GM19328 (cell line): Measurements from ENCODE around the gene PABPC1L.
"Not testable (repeated sequence)": the region's sequence is repeated elsewhere in the genome, so short reads cannot be mapped to it uniquely, and the experiment has no call there.

ENCODE experiments used
- ATAC-seq: cut with Tn5 transposase; IDR thresholded peaks from one replicate; pipeline ENCODE4 v1.9.1; 2021; ENCODE audit warnings: mild to moderate bottlenecking, moderate library complexity; ENCODE audit not compliant: unreplicated experiment

The PABPC1L gene

DNA sequence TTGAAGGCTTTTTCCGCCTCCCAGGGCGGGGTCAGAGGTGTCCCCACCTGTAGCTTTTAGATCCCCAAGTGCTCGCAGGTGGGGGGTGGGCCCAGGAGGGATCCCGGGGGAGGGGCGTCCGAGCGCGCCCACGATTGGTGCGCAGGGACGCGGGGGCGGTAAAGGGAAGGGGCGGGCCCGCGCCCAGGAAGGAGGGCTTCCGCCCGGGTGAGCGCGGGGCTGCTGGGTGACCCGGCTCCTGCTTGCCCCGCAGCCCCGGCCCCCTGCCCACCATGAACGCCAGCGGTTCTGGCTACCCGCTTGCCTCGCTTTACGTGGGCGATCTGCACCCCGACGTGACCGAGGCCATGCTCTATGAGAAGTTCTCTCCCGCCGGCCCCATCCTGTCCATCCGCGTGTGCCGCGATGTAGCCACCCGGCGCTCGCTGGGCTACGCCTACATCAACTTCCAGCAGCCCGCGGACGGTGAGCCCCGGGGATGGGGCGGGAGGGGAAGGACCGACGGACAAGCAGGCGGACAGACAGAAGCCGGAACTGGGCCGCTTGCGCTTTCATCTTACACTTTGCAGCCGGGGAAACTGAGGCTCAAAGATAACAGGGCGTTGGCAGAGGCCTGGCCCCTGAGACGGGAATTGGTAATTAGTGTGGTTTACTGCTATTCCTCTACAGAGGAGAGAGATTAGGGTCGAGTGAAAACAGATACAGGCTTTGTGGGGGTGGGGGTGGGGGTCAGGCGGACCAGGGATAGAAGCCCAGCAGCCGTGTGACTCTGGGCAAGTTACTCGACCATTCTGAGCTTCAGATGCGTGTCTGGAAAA is at the start of gene PABPC1L:
Gene PABPC1L (plus strand): TSS at position 189 of the 818 bp plus-strand sequence. CDS start 84 bp downstream, at position 273.
- peak; percentile 69 for ATAC-seq

DNA sequence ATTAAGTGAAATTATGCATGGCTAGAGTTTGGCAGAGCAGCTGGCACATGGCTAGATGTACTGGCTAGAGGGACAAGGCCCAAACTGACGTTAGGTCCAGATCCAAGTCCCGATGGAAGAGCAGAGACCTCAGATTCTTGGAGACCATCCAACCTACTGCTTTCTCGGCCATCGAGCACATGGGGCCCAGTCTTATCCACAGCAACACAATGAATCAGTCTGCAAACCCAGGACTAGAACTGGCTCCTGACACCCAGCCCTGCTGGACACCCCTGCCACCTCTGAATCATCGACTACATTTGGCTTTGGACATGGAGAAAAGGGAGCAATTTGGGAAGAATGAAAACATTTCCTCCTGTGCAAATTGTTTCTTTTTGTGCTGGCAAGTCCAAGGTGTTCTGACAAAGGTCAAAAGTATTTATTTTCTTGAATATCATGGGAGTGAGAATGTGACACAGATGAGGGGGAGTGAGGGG is 48.3 kb upstream of the PABPC1L start:
- no peak for ATAC-seq

DNA sequence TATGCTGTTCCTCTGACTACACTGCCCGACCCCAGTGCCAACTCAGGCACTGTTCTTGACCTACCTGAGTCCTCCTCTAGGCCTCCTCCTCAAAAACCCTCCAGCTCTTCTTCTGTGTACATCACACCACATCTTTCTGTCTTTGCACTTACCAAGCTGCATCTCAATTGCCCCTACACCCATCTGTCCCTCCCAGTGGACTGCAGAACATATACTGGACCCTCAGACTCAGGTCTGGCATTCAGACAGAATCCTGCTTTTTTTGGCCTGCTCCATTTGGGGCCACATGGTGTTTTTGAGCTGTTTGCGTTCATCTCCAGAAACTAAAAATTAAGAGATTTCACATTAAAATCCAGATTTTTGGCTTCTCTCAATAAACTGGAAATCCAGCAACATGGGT is 47.6 kb upstream of the PABPC1L start:
- ATAC-seq, result no peak

DNA sequence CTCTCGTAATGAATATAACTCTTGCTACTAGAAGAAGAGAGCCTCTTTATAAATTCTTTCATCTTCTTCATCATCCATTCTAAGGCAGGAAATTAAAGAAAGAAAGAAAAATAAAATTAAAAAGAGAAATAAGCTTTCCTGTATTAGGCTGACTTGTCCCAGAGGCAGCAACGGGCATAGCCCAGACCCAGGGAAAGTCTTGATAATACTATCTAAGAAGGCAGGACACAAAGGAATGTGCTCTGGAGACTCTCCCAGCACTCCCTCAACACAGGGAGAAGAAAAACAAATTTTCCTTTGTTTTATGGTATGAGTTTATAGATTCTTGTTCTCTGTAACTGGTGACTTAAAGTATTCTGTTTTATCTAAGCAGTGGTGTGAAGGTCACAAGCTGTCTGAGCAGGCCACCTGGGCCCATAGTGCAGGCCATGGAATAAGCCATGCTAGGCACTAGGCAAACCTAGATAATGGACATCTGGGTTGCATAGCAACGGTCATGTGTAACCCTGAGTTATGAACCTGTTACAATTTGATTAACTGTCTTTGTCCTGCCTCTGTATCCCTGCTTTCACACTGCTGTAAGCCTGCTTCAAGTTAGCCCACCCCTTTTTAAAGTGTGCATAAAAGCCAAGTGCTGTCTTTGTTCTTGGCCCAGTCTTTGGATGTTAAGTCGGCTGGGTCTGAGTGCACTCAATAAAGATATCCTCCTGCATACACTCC is 46.3 kb upstream of the PABPC1L start:
- ATAC-seq, result not testable (repeated sequence)

DNA sequence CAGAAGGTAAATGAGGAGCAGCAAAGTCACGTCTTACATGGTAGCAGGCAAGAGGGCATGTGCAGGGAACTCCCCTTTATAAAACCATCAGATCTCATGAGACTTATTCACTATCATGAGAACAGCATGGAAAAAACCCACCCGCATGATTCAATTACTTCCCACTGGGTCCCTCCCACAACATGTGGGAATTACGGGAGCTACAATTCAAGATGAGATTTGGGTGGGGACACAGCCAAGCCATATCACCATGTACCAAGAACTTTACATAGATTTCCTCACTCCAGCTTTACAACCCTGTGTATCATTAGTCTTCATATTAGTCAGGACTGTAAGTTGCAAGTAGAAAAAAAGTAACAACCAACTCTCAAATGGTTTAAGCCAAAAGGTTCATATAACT is 45.4 kb upstream of the PABPC1L start:
- ATAC-seq, result not testable (repeated sequence)

DNA sequence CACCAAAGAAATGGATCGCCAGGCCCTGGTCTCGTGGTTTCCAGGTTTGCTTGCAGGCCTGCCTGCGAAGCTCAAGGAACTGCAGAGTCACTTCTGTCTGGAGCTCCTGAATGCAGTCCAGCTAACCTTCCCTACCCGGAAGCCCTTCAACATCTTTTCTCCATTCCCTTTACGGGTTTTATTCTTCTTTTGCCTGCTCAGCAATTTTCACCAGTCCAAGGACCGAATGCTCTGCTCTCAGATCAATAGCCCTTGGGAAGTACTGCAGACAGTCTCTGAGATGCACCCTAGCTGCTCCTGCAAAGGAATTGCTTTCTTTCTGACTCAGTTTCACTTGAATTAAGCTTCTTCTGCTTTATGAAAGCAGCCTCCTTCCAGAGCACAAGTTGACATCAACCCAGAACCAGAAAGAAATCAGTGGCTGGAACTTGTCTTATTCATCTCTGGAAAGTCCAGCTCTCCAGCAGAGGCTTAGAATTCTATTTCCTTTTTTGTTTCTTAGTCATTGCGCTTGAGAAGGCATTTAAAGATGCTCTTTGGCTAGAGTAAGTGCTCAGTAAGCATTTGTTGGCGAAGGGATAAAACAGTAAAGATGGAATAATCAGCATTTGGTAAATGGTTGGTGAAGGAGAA is 43.0 kb upstream of the PABPC1L start:
- ATAC-seq, result no peak

DNA sequence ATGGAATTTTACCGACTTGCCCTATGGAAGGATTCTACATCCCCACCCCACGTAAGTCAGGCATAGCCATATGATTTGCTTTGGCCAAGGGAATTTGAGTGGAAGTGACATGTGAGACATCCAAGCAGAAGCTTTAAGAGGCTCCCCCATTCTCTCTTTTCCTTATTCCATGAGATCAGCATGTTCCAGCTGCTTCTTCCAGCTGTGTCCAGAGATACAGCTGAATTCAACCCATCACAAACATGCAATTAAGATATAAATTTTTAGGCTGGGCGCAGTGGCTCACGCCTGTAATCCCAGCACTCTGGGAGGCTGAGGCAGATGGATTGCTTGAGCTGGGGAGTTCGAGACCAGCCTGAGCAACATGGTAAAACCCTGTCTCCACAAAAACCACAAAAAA is 40.4 kb upstream of the PABPC1L start:
- ATAC-seq, result no peak

DNA sequence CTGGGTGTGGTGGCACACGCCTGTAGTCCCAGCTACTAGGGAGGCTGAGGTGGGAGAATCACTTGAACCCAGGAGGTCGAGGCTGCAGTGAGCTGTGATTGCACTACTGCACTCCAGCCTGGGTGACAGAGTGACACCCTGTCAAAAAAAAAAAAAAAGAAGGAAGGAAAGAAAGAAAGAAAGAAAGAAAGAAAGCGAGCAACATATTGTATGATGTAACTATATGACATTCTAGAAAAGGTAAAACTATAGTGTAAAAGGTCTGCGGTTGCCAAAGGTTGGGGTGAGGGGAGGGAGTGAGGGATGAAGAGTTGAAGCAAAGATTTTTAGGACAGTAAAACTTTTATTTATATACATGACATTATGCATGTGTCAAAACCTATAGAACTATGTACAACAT is 27.5 kb upstream of the PABPC1L start:
- ATAC-seq, result not testable (repeated sequence)

DNA sequence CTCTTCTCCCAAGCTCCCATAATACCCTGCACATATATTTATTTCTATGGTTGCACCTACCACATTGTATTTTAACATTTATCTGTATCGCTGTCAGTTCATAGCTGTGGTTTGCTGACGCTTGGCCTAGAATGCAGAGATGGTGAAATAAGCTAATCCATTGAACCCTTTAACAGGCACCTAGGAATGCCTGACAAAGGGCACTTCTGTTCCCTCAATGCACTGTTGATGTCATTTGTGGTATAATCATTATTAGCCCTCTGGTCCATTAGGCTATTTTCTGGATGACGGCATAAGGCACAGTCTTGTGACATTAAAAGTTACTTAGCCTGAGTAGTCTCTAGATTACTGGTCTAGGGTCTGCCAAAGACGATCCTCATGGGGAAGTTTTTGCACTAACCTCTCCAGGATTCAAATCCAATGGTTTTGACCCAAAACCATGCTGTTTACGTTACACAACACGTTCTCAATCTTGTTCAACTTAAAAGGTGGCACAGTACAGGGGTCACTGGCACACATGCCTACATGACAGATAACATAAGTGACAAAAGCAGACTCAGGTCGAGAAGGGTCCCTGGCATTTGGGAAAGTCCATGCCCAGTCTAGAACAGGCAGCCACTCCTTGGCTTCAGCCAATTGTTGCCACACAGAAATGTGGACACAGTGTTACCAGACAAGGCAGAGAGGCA is 26.5 kb upstream of the PABPC1L start:
- ATAC-seq, result no peak

DNA sequence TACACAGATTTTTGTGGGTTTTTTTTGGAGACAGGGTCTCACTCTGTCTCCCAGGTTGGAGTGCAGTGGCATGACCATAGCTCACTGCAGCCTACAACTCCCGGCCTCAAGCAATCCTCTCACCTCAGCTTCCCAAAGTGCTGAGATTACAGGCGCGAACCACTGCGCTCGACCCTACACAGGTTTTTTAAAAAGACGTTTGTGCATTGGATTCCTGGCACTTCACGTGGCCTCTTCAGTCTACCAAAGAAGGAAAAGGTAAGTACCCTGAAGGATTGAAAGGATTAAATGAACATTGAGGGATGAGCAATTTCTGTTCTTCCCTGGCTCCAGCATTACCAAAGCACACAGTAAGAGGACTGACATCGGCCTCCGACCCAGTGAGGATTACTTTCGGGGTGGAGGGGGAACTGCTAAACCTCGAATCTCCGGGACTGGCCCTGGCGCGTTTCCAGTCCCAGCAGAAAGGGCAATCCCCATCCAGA is 24.9 kb upstream of the PABPC1L start:
- ATAC-seq, result no peak

DNA sequence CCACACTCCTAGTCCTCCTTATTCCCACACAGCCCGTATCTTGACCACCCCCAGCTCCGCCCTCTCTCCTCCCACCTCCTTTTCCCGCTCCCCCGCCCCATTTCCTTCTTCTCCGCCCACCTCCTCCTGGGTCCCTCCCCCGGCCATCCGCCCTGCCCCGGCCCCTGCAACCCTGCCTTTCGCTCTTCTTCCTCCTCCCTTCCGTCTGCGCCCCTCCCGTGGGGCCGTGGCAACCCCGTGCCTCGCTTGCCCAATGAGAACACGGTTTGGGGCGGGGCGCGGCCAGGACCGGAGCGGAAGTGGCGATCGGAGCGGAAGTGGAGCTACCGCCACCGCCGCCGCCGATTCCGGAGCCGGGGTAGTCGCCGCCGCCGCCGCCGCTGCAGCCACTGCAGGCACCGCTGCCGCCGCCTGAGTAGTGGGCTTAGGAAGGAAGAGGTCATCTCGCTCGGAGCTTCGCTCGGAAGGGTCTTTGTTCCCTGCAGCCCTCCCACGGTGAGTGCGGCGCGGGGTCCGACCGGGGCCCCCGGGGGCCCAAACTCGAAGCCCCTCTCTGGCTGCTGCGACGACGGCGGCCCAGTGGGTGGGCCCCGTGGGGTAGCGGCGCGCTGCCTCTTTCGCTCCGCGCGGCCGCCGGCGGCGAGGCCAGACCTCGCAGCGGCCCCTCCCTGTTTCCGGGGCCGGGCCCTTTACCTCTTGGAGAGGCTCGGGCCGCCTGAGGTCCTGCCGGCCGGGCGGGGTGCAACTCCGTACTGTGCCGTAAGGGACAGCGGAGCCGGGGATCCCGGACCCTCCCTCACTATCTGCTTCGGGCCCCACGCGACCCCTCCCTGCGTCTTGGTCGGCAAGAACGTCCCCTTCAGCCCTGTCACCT is 24.2 kb upstream of the PABPC1L start, which contains the start of gene YWHAB:
Gene YWHAB (plus strand): TSS at position 314 of the 874 bp plus-strand sequence. CDS start 15,829 bp downstream, outside the sequence.
- ATAC-seq, result peak; percentile 95

DNA sequence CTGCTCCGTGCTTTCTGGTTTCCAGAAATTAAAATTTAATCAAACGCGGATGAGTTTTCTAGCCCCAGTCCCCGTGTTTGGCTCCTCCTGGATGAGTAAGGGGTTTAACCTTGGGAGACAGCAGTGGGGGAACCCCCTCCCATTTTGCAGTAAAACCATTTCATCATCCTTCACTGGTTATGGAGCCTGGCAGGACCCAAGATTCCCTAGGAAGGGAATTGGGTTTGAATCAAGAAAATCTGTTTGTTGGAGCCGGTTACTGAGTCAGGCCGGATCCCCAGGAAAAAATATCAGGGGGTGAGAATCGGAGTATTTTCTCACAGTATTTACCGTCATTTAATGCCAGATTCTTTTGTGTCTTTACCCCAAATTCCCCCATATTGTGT is 23.6 kb upstream of the PABPC1L start:
- no peak for ATAC-seq

DNA sequence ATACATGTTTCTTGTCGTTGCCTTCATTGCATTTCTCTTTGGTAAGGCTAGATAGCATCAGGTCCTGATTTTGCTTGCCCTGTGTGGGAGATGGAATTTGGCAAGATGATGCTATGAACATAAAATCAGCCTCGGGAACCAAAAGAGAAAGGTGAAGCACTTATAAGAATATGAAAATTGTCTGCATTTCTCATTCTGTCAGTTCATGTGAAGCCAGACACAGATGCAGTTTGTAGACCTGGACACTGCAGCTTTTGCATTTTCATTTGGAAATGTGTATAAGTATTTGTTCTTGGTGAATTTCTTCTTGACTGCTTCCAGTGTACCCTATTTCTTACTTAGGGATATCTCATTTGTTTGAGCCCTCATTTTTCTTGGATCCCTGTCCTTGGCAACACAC is 23.0 kb upstream of the PABPC1L start:
- no peak for ATAC-seq

DNA sequence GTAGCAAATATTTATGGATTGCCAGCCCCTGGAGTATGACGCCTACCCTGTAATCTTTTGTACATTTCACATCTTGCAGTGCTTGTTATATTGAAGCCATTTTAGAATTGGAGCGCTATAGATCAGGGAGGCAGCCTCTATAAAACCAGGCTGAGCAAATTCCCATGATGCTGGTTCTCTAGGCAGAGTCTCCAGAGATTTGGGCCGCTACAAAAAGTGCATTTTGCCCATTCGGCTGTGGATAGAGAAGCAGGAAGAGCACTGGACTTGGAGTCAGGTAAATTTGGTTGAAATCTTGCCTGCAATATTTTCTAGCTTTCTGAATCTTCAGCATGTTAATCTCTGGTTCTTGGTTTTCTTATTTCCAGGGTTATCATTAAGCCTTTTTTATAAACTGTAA is 22.4 kb upstream of the PABPC1L start:
- ATAC-seq, result no peak

DNA sequence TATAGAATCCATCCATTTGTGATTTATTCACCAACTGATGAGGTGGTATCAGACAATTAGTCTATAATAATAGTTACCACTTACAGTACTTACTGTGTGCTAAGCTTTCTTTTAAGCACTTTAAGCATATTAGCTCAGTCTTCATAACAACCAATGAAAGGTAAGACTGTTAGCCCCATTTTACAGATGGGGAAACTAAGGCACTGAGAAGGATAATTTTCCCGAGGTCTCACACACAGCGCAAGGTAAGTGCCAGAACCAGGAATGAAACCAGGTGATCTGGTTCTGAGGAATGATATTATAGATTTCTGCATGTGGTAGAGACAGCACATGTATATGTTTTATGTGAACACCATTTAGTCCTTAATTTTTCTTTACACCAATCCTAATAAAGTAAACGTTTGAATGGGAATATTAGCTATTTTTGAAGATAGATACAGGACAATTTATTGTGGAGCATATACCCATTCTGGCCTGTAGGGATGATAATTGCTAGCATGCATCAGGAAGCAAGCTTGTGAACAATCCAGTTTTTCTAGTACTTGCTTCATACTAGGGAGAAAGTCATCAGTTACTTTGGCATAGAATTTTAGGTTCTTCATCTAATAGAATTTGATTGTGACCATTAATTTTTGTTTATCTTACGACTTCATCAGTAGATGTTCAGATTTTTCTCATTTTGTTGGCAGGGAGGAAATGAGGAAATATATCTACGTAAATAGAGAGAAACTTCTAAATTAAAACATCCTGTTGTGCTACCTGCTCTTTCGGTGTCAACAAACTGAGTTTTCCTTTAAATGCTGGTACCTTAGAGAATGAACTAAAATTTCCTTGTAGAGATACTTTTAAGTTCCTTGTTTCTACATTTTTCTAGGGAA is 21.4 kb upstream of the PABPC1L start:
- no peak for ATAC-seq

DNA sequence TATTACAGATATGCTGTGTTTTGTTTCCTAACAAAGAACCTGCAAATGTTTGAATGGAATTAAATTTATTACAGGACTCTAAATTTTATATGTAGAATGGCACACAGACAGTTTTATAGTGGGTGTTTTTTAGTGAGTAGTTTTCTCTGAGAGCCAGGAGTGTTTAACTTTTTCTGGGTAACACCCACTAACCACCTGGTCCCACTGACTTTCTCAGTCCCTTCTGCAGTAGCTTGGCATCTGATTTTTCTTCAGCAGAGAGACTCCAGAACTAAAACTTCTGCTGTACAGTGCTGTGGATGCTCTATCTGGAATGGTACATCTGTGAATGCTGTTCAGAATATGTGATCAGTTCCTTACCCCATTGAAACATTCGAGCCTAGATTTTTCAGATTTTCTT is 18.0 kb upstream of the PABPC1L start:
- ATAC-seq, result no peak

DNA sequence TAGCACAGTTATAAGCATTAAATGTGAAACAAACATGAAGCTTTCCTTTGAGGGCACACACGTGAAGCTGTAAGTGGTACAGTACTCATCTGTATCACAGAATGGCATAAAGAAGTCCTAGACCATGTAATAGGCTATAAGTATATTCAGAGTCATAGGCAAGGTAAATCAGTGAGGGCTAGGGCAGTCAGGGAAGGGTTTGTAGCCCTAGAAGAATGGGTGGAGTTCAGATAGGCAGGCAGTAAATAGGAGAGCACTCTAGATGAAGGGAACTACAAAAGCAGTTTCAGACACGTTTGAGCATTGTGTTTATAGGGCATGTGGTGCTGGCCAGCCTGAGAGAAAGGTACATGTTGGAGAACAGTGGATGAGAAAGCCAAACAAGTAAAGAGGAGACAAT is 14.9 kb upstream of the PABPC1L start:
- no peak for ATAC-seq

DNA sequence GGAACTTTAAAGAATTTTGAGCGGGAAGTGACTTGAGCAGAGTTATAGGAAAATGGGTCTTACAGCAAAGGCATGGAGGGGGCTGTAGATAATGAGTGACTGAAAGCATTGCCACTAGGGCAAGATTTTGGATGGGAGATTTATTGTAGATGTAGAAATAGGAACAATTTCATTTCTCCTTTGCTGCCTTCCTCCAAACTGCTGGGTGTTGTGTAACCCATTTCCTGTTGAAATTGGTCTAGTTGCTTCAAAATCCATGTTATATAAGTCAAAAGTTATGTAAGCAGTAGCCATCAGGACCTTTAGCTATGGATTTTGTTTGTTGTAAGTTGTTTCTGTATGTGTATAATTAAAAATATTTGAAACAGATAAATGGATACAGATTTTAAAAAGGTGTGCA is 13.3 kb upstream of the PABPC1L start:
- no peak for ATAC-seq

DNA sequence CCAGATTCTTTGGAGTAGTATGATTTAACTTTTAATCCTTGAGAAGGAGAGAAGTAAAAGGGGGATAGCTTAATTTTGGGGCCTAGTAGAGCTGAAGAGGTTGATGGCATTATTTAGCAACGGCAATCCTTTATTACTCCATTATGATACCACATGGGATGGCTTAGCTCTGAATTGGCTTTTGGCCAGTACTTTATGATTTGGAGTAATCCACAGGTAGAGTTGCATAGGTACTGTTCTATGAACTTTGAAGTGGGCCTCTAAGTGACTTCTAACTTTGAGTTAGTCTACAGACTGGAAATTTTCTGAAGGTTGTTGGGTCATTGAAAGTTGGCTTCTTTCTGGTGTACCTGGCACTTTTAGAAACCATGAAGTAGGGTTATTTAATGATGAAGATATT is 12.7 kb upstream of the PABPC1L start:
- no peak for ATAC-seq
